Lung (tissue), 12 donors: Measurements from ENCODE around the gene CYP2A7. TPM values are rescaled to one million over a fixed set of nuclear protein-coding genes. Genes with fewer than 3 reads are reported as not detected.
"Not testable (repeated sequence)": the region's sequence is repeated elsewhere in the genome, so short reads cannot be mapped to it uniquely, and the experiment has no call there.

Experiments used
- ATAC-seq: fragments of 200-7000 bp; cut with Tn5 transposase; one replicate; pipeline ENCODE4 v1.9.1; 2020; ENCODE audit warnings: moderate number of reproducible peaks; ENCODE audit not compliant: insufficient read depth, low FRiP score
- DNase-seq, 3 donors: peaks; one replicate each; pipeline ENCODE4 v3.0.0-alpha.2; 2013 to 2017
- H3K27ac ChIP-seq, 2 donors: one replicate each; pipeline ENCODE4 v1.5.1; 2013; ENCODE audit warnings: mild to moderate bottlenecking in 2 of 2, moderate library complexity in 2 of 2, control low read depth in 1 of 2, inconsistent platforms in 1 of 2, low read depth in 1 of 2, low read length in 1 of 2
- H3K27me3 ChIP-seq, 3 donors: one replicate each; pipeline ENCODE4 v1.5.1; 2013; ENCODE audit warnings: low read length in 2 of 3; ENCODE audit not compliant: control insufficient read depth in 3 of 3, insufficient read depth in 3 of 3
- H3K36me3 ChIP-seq, 4 donors: one replicate each; pipeline ENCODE4 v1.5.1; 2013; ENCODE audit warnings: low read length in 4 of 4, mild to moderate bottlenecking in 1 of 4, moderate library complexity in 1 of 4; ENCODE audit not compliant: control insufficient read depth in 4 of 4, insufficient read depth in 4 of 4
- H3K4me1 ChIP-seq, 5 donors: one replicate each; pipeline ENCODE4 v1.5.1; 2013; ENCODE audit warnings: low read length in 5 of 5, mild to moderate bottlenecking in 2 of 5, moderate library complexity in 1 of 5; ENCODE audit not compliant: control insufficient read depth in 5 of 5, insufficient read depth in 5 of 5
- H3K4me3 ChIP-seq: one replicate; pipeline ENCODE4 v1.5.1; 2013; ENCODE audit warnings: mild to moderate bottlenecking, control low read depth, moderate library complexity
- H3K9ac ChIP-seq, 2 donors: one replicate each; pipeline ENCODE4 v1.5.1; 2013; ENCODE audit warnings: low read length in 2 of 2, control low read depth in 1 of 2; ENCODE audit not compliant: insufficient read depth in 1 of 2
- H3K9me3 ChIP-seq, 4 donors: one replicate each; pipeline ENCODE4 v1.5.1; 2013; ENCODE audit warnings: low read length in 3 of 4, mild to moderate bottlenecking in 1 of 4, moderate library complexity in 1 of 4; ENCODE audit not compliant: control insufficient read depth in 4 of 4, insufficient read depth in 3 of 4
- WGBS, 2 donors: extraction: QIAGEN DNeasy Blood & Tissue Kit; methylation state at CpG; one replicate each; pipeline ENCODE4 v1.1.7; 2013; 5-methylcytosine and 5-hydroxymethylcytosine counted together
- polyA plus RNA-seq, 2 donors: library from polyadenylated mRNA; stranded (reverse); fragments of 200-250 nt; gene quantifications; one replicate each; pipeline ENCODE4 v1.2.1, GENCODE V29; 2013
- total RNA-seq, 2 donors: library from RNA; depleted of rRNA in 1 of 2; stranded (reverse); fragments of >200 nt in 1 of 2; gene quantifications; one replicate each; pipeline ENCODE4 v1.2.1, GENCODE V29; 2014 to 2021
- TF ChIP-seq, protein P1 (sequence below): IDR thresholded peaks from 2 replicates; pipeline ENCODE4 v1.5.1; 2012; ENCODE audit warnings: mild to moderate bottlenecking; ENCODE audit errors: control extremely low read depth, extremely low read depth
- donor health status: control.
- donor health status: control.
- donor health status: Bipolar disorder and iron deficiency.
- donor health status: healthy.
- donor health status: DM: yes; HTN: yes; CAD: no.

The CYP2A7 gene
- total and polyA plus RNA-seq, 4 donors: 0.11 to 1.6 (median 0.14) TPM; not detected in 1

DNA sequence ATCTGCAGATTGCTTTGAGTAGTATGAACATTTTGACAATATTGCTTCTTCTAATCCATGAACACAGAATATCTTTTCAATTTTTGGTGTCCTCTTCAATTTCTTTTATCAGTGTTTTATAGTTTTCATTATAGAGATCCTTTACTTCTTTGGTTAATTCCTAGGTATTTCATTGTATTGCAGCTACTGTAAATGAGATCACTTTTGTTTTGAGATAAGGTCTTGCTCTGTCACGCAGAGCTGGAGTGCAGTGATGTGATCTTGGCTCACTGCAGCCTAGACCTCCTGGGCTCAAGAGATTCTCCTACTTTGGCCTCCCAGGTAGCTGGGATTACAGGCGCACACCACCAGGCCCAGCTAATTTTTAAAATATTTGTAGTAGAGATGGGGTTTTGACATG is 9.8 kb downstream of the CYP2A7 start:
- H3K4me3 ChIP-seq: no peak overlapping the region
- H3K27ac ChIP-seq: no peak overlapping the region
- H3K9me3 ChIP-seq: peaks cover 0 to 2% (median 0%) of the 10 kb centered on the region in 4 donors
- peaks cover 0 to 2% (median 0%) of the 10 kb centered on the region in 5 donors for H3K4me1 ChIP-seq
- H3K9ac ChIP-seq: no peak overlapping the region
- ATAC-seq (no peak), DNase-seq (no peak)
- no peaks in the 10 kb centered on the region for H3K36me3 ChIP-seq
- TF ChIP-seq, protein P1, sequence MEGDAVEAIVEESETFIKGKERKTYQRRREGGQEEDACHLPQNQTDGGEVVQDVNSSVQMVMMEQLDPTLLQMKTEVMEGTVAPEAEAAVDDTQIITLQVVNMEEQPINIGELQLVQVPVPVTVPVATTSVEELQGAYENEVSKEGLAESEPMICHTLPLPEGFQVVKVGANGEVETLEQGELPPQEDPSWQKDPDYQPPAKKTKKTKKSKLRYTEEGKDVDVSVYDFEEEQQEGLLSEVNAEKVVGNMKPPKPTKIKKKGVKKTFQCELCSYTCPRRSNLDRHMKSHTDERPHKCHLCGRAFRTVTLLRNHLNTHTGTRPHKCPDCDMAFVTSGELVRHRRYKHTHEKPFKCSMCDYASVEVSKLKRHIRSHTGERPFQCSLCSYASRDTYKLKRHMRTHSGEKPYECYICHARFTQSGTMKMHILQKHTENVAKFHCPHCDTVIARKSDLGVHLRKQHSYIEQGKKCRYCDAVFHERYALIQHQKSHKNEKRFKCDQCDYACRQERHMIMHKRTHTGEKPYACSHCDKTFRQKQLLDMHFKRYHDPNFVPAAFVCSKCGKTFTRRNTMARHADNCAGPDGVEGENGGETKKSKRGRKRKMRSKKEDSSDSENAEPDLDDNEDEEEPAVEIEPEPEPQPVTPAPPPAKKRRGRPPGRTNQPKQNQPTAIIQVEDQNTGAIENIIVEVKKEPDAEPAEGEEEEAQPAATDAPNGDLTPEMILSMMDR: no peak
- WGBS, 2 donors: 88 to 91% methylated on average over 2 of the region's 2 CpGs
- no peaks in the 10 kb centered on the region for H3K27me3 ChIP-seq

DNA sequence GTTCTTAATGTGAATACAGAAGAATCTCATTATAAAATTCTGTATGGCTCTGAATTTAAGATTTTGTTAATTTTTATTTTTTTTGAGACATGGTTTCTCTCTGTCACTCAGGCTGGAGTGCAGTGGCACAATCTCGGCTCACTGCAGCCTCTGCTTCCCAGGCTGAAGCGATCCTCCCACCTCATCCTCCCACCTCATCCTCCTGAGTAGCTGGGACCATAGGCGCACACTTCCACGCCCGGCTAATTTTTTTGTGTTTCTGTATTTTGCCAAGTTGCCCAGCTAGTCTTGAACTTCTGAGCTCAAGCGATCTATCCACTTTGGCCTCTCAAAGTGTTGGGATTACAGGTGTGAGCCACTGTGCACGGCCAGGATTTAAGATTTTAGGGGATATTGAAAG is 14.3 kb downstream of the CYP2A7 start:
- Histone ChIP-seq H3K9ac (no peak overlapping the region), H3K9me3 (peaks cover 0 to 2% (median 0%) of the 10 kb centered on the region in 4 donors), H3K36me3 (no peaks in the 10 kb centered on the region), H3K4me1 (no peaks in the 10 kb centered on the region), H3K27ac (no peak overlapping the region), H3K4me3 (no peak overlapping the region), H3K27me3 (no peaks in the 10 kb centered on the region)
- no peak for DNase-seq
- TF ChIP-seq, protein P1: no peak
- no peak for ATAC-seq
- 85 to 94% methylated on average over 7 of the region's 7 CpGs for WGBS, 2 donors

DNA sequence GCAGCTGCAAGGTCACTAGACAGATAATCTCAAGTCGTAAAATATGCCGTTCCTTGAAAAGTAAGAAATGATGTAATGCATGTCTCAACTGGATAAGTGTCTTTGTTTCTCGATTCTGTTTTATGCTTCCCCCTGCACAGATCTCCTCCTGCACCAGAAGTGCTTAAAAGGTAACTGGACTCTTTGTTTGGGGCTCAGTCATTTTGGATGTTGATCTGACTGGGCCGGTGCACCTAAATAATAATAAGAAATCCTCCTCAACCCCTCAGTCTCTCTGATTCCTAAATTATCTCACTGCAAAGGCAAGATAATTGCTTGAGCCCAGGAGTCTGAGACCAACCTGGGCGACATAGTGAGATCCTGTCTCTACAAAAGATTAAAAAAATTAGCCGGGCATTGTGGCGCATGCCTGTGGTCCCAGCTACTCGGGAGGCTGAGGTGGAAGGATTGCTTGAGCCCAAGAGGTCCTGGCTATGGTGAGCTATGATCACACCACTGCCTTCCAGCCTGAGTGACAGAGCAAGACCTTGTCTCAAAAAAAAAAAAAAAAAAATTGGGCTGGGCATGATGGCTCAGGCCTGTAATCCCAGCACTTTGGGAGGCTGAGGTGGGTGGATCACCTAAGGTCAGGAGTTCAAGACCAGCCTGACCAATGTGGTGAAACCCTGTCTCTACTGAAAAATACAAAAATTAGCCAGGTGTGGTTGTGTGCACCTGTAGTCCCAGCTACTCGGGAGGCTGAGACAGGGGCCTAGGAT is 17.1 kb downstream of the CYP2A7 start:
- H3K9me3 ChIP-seq, H3K36me3 ChIP-seq, H3K27me3 ChIP-seq, H3K27ac ChIP-seq, H3K9ac ChIP-seq, H3K4me3 ChIP-seq, H3K4me1 ChIP-seq, DNase-seq, ATAC-seq: not testable (repeated sequence)
- WGBS, 2 donors: 58 to 59% methylated on average over 9 of the region's 9 CpGs

GRCh38 chr19:40862785-40863184 is 19.2 kb downstream of the CYP2A7 start:
- WGBS, 2 donors: 71 to 75% methylated on average over 4 of the region's 4 CpGs
- Histone ChIP-seq H3K4me3 (no peak overlapping the region), H3K9ac (no peak overlapping the region), H3K4me1 (no peaks in the 10 kb centered on the region), H3K9me3 (no peaks in the 10 kb centered on the region), H3K27ac (no peak overlapping the region), H3K36me3 (no peaks in the 10 kb centered on the region), H3K27me3 (no peaks in the 10 kb centered on the region)
- DNase-seq (no peak), ATAC-seq (no peak)
- TF ChIP-seq, protein P1: no peak
